Measurements from ENCODE around the gene CDH5. TPM values are rescaled to one million over a fixed set of nuclear protein-coding genes. Genes with fewer than 3 reads are reported as not detected.

The CDH5 gene
- total RNA-seq, 4 donors from 2014 or later, result 5.3 to 28.1 (median 11.4) TPM

DNA sequence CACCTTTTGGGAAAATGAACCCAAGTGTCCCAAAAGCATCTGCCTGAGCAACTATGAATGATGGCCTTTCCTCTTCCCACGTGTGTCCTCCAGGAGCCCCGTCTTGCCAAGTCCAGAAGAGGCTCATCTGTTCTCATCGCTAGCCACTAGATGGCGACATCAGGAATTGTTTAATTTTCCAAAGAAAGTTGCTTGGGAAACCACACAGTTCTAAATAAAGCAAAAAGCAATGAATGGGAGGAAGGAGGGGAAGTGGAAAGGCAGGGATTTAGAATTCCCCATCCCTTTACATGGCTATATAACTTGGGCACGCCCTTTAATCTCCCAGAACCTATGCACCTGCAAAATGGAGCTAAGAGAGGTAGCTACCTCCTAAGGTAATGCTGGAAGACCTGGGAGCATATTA, 9.0 kb upstream of the CDH5 start:
- Histone ChIP-seq H3K9me3 (no peaks in the 10 kb centered on the region), H3K4me1 (peaks cover 0 to 4% (median 0%) of the 10 kb centered on the region in 4 donors), H3K36me3 (no peaks in the 10 kb centered on the region), H3K4me3 (no peak overlapping the region), H3K27me3 (no peaks in the 10 kb centered on the region), H3K27ac (no peak overlapping the region)
- peak in 1 of 3 donors; percentile 70 for DNase-seq
- no peak for TF ChIP-seq POLR2A (IDR thresholded peaks at IDR 0.05)
- TF ChIP-seq, protein P1, sequence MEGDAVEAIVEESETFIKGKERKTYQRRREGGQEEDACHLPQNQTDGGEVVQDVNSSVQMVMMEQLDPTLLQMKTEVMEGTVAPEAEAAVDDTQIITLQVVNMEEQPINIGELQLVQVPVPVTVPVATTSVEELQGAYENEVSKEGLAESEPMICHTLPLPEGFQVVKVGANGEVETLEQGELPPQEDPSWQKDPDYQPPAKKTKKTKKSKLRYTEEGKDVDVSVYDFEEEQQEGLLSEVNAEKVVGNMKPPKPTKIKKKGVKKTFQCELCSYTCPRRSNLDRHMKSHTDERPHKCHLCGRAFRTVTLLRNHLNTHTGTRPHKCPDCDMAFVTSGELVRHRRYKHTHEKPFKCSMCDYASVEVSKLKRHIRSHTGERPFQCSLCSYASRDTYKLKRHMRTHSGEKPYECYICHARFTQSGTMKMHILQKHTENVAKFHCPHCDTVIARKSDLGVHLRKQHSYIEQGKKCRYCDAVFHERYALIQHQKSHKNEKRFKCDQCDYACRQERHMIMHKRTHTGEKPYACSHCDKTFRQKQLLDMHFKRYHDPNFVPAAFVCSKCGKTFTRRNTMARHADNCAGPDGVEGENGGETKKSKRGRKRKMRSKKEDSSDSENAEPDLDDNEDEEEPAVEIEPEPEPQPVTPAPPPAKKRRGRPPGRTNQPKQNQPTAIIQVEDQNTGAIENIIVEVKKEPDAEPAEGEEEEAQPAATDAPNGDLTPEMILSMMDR (IDR thresholded peaks at IDR 0.05), result peak; percentile 21 to 64 (median 50)

GRCh38 chr16:66358231-66358630, 8.3 kb upstream of the CDH5 start:
- no peak overlapping the region for H3K27ac ChIP-seq
- H3K27me3 ChIP-seq, result no peaks in the 10 kb centered on the region
- H3K4me3 ChIP-seq, result no peak overlapping the region
- TF ChIP-seq POLR2A (IDR thresholded peaks at IDR 0.05), result no peak
- TF ChIP-seq, protein P1 (IDR thresholded peaks at IDR 0.05), result no peak
- no peaks in the 10 kb centered on the region for H3K9me3 ChIP-seq
- H3K36me3 ChIP-seq, result no peaks in the 10 kb centered on the region
- peaks cover 0 to 4% (median 0%) of the 10 kb centered on the region in 4 donors for H3K4me1 ChIP-seq
- no peak for DNase-seq

GRCh38 chr16:66359012-66359411, 7.5 kb upstream of the CDH5 start:
- Histone ChIP-seq H3K4me3 (no peak overlapping the region), H3K9me3 (no peaks in the 10 kb centered on the region), H3K4me1 (peaks cover 0 to 4% (median 0%) of the 10 kb centered on the region in 4 donors), H3K27ac (peak overlapping the region in 1 of 4 donors; percentile 42), H3K27me3 (no peaks in the 10 kb centered on the region), H3K36me3 (no peaks in the 10 kb centered on the region)
- no peak for DNase-seq
- no peak for TF ChIP-seq POLR2A (IDR thresholded peaks at IDR 0.05)
- TF ChIP-seq, protein P1 (IDR thresholded peaks at IDR 0.05), result no peak

GRCh38 chr16:66359811-66360608, 6.5 kb upstream of the CDH5 start:
- no peaks in the 10 kb centered on the region for H3K9me3 ChIP-seq
- no peak for DNase-seq
- H3K36me3 ChIP-seq, result no peaks in the 10 kb centered on the region
- peaks cover 0 to 4% (median 0%) of the 10 kb centered on the region in 4 donors for H3K4me1 ChIP-seq
- no peaks in the 10 kb centered on the region for H3K27me3 ChIP-seq
- TF ChIP-seq, protein P1 (IDR thresholded peaks at IDR 0.05), result no peak
- no peak for TF ChIP-seq POLR2A (IDR thresholded peaks at IDR 0.05)
- H3K4me3 ChIP-seq, result no peak overlapping the region
- peak overlapping the region in 2 of 4 donors; percentile 5 to 42 for H3K27ac ChIP-seq

- no peak for TF ChIP-seq POLR2A (IDR thresholded peaks at IDR 0.05)
- TF ChIP-seq, protein P1 (IDR thresholded peaks at IDR 0.05), result no peak
- H3K4me1 ChIP-seq, result peaks cover 0 to 4% (median 0%) of the 10 kb centered on the region in 4 donors
- no peak for DNase-seq
- no peaks in the 10 kb centered on the region for H3K36me3 ChIP-seq
- no peaks in the 10 kb centered on the region for H3K9me3 ChIP-seq
- no peaks in the 10 kb centered on the region for H3K27me3 ChIP-seq
- no peak overlapping the region for H3K4me3 ChIP-seq
- peak overlapping the region in 2 of 4 donors; percentile 5 to 54 for H3K27ac ChIP-seq
Measured at GRCh38 chr16:66360624-66361324, 5.7 kb upstream of the CDH5 start.

Data from Peyer's patch (tissue), 4 donors.